Spleen (tissue), 7 donors: ENCODE data around the gene LDLRAP1.

Source experiments
- CTCF ChIP-seq, 11 experiments: fragments of 200-600 bp in 7 of 11; fragments of 450-650 bp in 4 of 11; sonication (generic) in 4 of 11; IDR thresholded peaks in 8 of 11; conservative IDR thresholded peaks in 3 of 11; 1 replicate in 7 of 11; 2 replicates in 4 of 11; pipeline versions ENCODE4 v1.4.0 to v1.8.0; 2016 to 2021; ENCODE audit warnings: antibody characterized with exemption in 11 of 11, inconsistent platforms in 4 of 11, mild to moderate bottlenecking in 1 of 11
- POLR2A ChIP-seq, 3 donors: fragments of 450-650 bp; IDR thresholded peaks; one replicate each; pipeline ENCODE4 v1.5.1; 2017; ENCODE audit warnings: antibody characterized with exemption in 3 of 3, mild to moderate bottlenecking in 1 of 3
- donor health status: DM: no; HTN: no; CAD: no; lungs with moderate emphysema.
- donor health status: DM: no; HTN: no; CAD: no.
- donor health status: DM: no; HTN: no; CAD: no.

GRCh38 chr1:25505656-25506385, 37.6 kb upstream of the LDLRAP1 start:
- no peak for TF ChIP-seq CTCF (IDR thresholded peaks at IDR 0.05 in 8 of 11, conservative IDR thresholded peaks at IDR 0.05 in 3 of 11)
- no peak for TF ChIP-seq POLR2A (IDR thresholded peaks at IDR 0.05)
